Caco-2 (cell line): Measurements from ENCODE around the gene TMEM8B. TPM values are rescaled to one million over a fixed set of nuclear protein-coding genes. Genes with fewer than 3 reads are reported as not detected.

Experiments
- BruUV-seq: library from RNA; stranded (reverse); fragments of 400-500 nt; replicated peaks from 2 replicates; lab custom pipeline; 2021; lab: Mats Ljungman, UMichigan
- CTCF ChIA-PET: fragments of 300-600 bp; sonication (Branson Sonifier 250); formaldehyde crosslinking; loops from one replicate; lab custom pipeline; 2022; ENCODE audit warnings: antibody characterized with exemption; lab: Charles Lee
- POLR2A ChIA-PET: fragments of 300-600 bp; sonication (Branson Sonifier 250); formaldehyde crosslinking; loops from one replicate; lab custom pipeline; 2022; ENCODE audit warnings: antibody characterized with exemption; lab: Charles Lee
- DNase-seq, 2 experiments: peaks; one replicate each; pipeline versions ENCODE4 v3.0.0 to v3.0.0-alpha.2; 2020 to 2022
- H3K27me3 ChIP-seq: replicated peaks from 2 replicates; pipeline ENCODE4 v1.6.0; 2011; ENCODE audit warnings: low read length; ENCODE audit not compliant: control insufficient read depth, insufficient read depth
- H3K36me3 ChIP-seq: 2 replicates; pipeline ENCODE4 v1.5.1; 2011; ENCODE audit warnings: low read length; ENCODE audit not compliant: control insufficient read depth, insufficient read depth
- H3K4me1 ChIP-seq: fragments of 250-450 bp; sonication (Bioruptor Pico); 2 replicates; pipeline ENCODE4 v1.5.1; 2020; ENCODE audit warnings: mild to moderate bottlenecking
- H3K4me3 ChIP-seq: 2 replicates; pipeline ENCODE4 v1.5.1; 2011; ENCODE audit warnings: low read depth, mild to moderate bottlenecking, control low read depth, low read length
- H3K9me3 ChIP-seq: fragments of 250-450 bp; sonication (Bioruptor Pico); 2 replicates; pipeline ENCODE4 v1.5.1; 2020; ENCODE audit warnings: mild to moderate bottlenecking, moderate library complexity
- H3K27ac Mint-ChIP-seq: one replicate; pipeline ENCODE4 v1.8.0; 2022; ENCODE audit warnings: mixed read lengths; ENCODE audit not compliant: unreplicated experiment
- H3K27me3 Mint-ChIP-seq: one replicate; pipeline ENCODE4 v1.8.0; 2022; ENCODE audit warnings: mixed read lengths; ENCODE audit not compliant: insufficient read depth, unreplicated experiment
- H3K36me3 Mint-ChIP-seq: one replicate; pipeline ENCODE4 v1.8.0; 2022; ENCODE audit warnings: mild to moderate bottlenecking, mixed read lengths; ENCODE audit not compliant: insufficient read depth, unreplicated experiment
- H3K4me1 Mint-ChIP-seq: one replicate; pipeline ENCODE4 v1.8.0; 2022; ENCODE audit warnings: low read depth, mixed read lengths; ENCODE audit not compliant: unreplicated experiment
- H3K4me3 Mint-ChIP-seq: one replicate; pipeline ENCODE4 v1.8.0; 2022; ENCODE audit warnings: mild to moderate bottlenecking, moderate library complexity, mixed read lengths; ENCODE audit not compliant: unreplicated experiment
- H3K9me3 Mint-ChIP-seq: one replicate; pipeline ENCODE4 v1.8.0; 2022; ENCODE audit warnings: mixed read lengths; ENCODE audit not compliant: unreplicated experiment
- intact Hi-C: fragments of 100-400 bp; cut with micrococcal nuclease; formaldehyde crosslinking; loops from one replicate; pipeline ENCODE4 v1.10.0; 2022; ENCODE audit not compliant: unreplicated experiment
- total RNA-seq: library from RNA; stranded (reverse); gene quantifications from 2 replicates; pipeline ENCODE4 v1.2.3, GENCODE V29; 2022
- TF ChIP-seq, protein P1 (sequence below), 2 experiments: fragments of 200-600 bp in 1 of 2; IDR thresholded peaks; 1 replicate in 1 of 2; 2 replicates in 1 of 2; pipeline versions ENCODE4 v1.5.1 to v1.8.0; 2011 to 2022; ENCODE audit warnings: antibody characterized with exemption in 1 of 2, control low read depth in 1 of 2, inconsistent platforms in 1 of 2, low read depth in 1 of 2, low read length in 1 of 2, mild to moderate bottlenecking in 1 of 2, moderate library complexity in 1 of 2; ENCODE audit not compliant: insufficient read depth in 1 of 2, severe bottlenecking in 1 of 2, unreplicated experiment in 1 of 2

Gene TMEM8B
- total RNA-seq, 1 experiment from 2014 or later, result 4.9 TPM

DNA sequence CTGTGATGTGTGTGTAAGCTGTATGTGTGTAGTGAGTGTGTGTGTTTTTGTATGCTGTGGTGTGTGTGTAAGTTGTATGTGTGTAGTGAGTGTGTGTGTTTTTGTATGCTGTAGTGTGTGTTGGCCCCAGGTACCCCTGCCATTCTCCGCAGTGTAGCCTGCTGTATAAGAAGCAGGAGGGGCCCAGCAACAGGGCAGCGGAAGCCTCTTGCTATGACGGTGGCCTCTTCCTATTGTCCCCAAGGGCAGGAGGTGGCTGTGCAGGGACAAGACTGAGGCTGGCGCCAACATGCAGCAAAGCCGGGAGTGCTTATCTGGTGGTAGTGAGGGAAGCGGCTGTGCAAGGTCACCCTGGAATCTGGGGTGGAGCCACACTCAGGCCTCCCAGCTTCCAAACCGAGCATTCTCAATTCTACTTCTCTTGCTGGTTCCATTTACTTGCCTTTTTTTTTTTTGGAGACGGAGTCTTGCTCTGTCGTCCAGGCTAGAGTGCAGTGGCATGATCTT, 85.3 kb downstream of the TMEM8B start:
- no TSS peak for BruUV-seq
- Histone ChIP-seq H3K4me3 (no peak overlapping the region), H3K4me1 (peaks cover 2% of the 10 kb centered on the region), H3K36me3 (no peaks in the 10 kb centered on the region), H3K9me3 (no peaks in the 10 kb centered on the region), H3K27me3 (no peaks in the 10 kb centered on the region)
- TF ChIP-seq, protein P1, sequence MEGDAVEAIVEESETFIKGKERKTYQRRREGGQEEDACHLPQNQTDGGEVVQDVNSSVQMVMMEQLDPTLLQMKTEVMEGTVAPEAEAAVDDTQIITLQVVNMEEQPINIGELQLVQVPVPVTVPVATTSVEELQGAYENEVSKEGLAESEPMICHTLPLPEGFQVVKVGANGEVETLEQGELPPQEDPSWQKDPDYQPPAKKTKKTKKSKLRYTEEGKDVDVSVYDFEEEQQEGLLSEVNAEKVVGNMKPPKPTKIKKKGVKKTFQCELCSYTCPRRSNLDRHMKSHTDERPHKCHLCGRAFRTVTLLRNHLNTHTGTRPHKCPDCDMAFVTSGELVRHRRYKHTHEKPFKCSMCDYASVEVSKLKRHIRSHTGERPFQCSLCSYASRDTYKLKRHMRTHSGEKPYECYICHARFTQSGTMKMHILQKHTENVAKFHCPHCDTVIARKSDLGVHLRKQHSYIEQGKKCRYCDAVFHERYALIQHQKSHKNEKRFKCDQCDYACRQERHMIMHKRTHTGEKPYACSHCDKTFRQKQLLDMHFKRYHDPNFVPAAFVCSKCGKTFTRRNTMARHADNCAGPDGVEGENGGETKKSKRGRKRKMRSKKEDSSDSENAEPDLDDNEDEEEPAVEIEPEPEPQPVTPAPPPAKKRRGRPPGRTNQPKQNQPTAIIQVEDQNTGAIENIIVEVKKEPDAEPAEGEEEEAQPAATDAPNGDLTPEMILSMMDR (IDR thresholded peaks at IDR 0.05; ENCODE audit: insufficient read depth in 1 of 2, low read depth in 1 of 2, low read length in 1 of 2, severe bottlenecking in 1 of 2, unreplicated experiment in 1 of 2), result no peak
- no peak overlapping the region for H3K4me3 Mint-ChIP-seq
- CTCF ChIA-PET, result interaction anchor here (0.7 kb wide), 1 partner anchor 40 kb away, joined by 4 read pairs; no protein-coding TSS in a partner anchor
- H3K27ac Mint-ChIP-seq, result no peak overlapping the region
- H3K9me3 Mint-ChIP-seq, result no peaks in the 10 kb centered on the region
- H3K36me3 Mint-ChIP-seq, result no peaks in the 10 kb centered on the region
- intact Hi-C loops, result no loop called here
- DNase-seq, result peak; percentile 64 to 86
- POLR2A ChIA-PET, result no interaction called here
- no peaks in the 10 kb centered on the region for H3K27me3 Mint-ChIP-seq
- H3K4me1 Mint-ChIP-seq, result no peaks in the 10 kb centered on the region

Other genes starting within 250 kb of the TMEM8B start
- gene TESK1, start 224.0 kb upstream of the TMEM8B start, total RNA-seq, result 27.9 and 30.1 TPM in 2 replicates
- gene CD72, start 210.8 kb upstream of the TMEM8B start, total RNA-seq, result 0.70 and 0.95 TPM in 2 replicates
- not detected in 2 replicates for gene SIT1, start 178.3 kb upstream of the TMEM8B start, total RNA-seq
- gene RMRP, start 171.2 kb upstream of the TMEM8B start, total RNA-seq, result 10,161 and 10,726 TPM in 2 replicates
- gene CCDC107, start 170.9 kb upstream of the TMEM8B start, total RNA-seq, result 11.8 and 12.1 TPM in 2 replicates
- gene ARHGEF39, start 164.0 kb upstream of the TMEM8B start, total RNA-seq, result 31.4 and 32.8 TPM in 2 replicates
- gene CA9, start 155.3 kb upstream of the TMEM8B start, total RNA-seq, result not detected in 2 replicates
- 21.8 and 26.5 TPM in 2 replicates for gene TPM2, start 139.3 kb upstream of the TMEM8B start, total RNA-seq
- 147 and 165 TPM in 2 replicates for gene TLN1, start 97.0 kb upstream of the TMEM8B start, total RNA-seq
- gene CREB3, start 96.6 kb upstream of the TMEM8B start, total RNA-seq, result 50.4 and 54.1 TPM in 2 replicates
- gene GBA2, start 80.0 kb upstream of the TMEM8B start, total RNA-seq, result 108 and 111 TPM in 2 replicates
- 25.0 and 27.1 TPM in 2 replicates for gene RGP1, start 79.9 kb upstream of the TMEM8B start, total RNA-seq
- gene MSMP, start 75.0 kb upstream of the TMEM8B start, total RNA-seq, result not detected in 2 replicates
- 40.5 and 44.1 TPM in 2 replicates for gene NPR2, start 37.6 kb upstream of the TMEM8B start, total RNA-seq
- 0.19 and 0.29 TPM in 2 replicates for gene SPAG8, start 17.0 kb upstream of the TMEM8B start, total RNA-seq
- 88.0 and 110 TPM in 2 replicates for gene HINT2, start 14.2 kb upstream of the TMEM8B start, total RNA-seq
- gene FAM221B, start 496 bp upstream of the TMEM8B start, total RNA-seq, result not detected in 2 replicates
- not detected in 2 replicates for gene OR13J1, start 41.2 kb downstream of the TMEM8B start, total RNA-seq
- gene HRCT1, start 77.0 kb downstream of the TMEM8B start, total RNA-seq, result not detected in 2 replicates
- gene SPAAR, start 80.3 kb downstream of the TMEM8B start, total RNA-seq, result not detected in 2 replicates
- gene OR2S2, start 128.9 kb downstream of the TMEM8B start, total RNA-seq, result not detected in 2 replicates
- gene RECK, start 207.7 kb downstream of the TMEM8B start, total RNA-seq, result 1.1 and 1.8 TPM in 2 replicates